Psoas muscle (tissue), 8 donors: ENCODE data around the gene HEYL. TPM values are rescaled to one million over a fixed set of nuclear protein-coding genes. Genes with fewer than 3 reads are reported as not detected.

Source experiments
- ATAC-seq, 4 donors: fragments of 200-7000 bp; cut with Tn5 transposase; one replicate each; pipeline ENCODE4 v1.9.1; 2020; ENCODE audit warnings: moderate library complexity in 3 of 4, mild to moderate bottlenecking in 2 of 4
- DNase-seq, 2 donors: peaks; one replicate each; pipeline ENCODE4 v3.0.0-alpha.2; 2020
- H3K27ac ChIP-seq: fragments of 200-600 bp; one replicate; pipeline ENCODE4 v1.8.0; 2022
- H3K27me3 ChIP-seq, 3 donors: fragments of 200-600 bp in 1 of 3; one replicate each; pipeline versions ENCODE4 v1.6.1 to v1.8.0; 2013 to 2022; ENCODE audit warnings: low read length in 2 of 3, mild to moderate bottlenecking in 2 of 3, moderate library complexity in 1 of 3; ENCODE audit not compliant: insufficient read depth in 3 of 3
- H3K36me3 ChIP-seq, 2 donors: fragments of 200-600 bp in 1 of 2; one replicate each; pipeline versions ENCODE4 v1.6.1 to v1.8.0; 2013 to 2022; ENCODE audit warnings: low read depth in 1 of 2, mild to moderate bottlenecking in 1 of 2, moderate library complexity in 1 of 2; ENCODE audit not compliant: insufficient read depth in 1 of 2
- H3K4me1 ChIP-seq: fragments of 200-600 bp; one replicate; pipeline ENCODE4 v1.8.0; 2022
- H3K4me3 ChIP-seq: fragments of 200-600 bp; one replicate; pipeline ENCODE4 v1.8.0; 2022; ENCODE audit warnings: mild to moderate bottlenecking
- H3K9me3 ChIP-seq: fragments of 200-600 bp; one replicate; pipeline ENCODE4 v1.8.0; 2022
- CTCF ChIP-seq: fragments of 200-600 bp; IDR thresholded peaks from one replicate; pipeline ENCODE4 v1.8.0; 2022; ENCODE audit warnings: antibody characterized with exemption
- WGBS, 3 donors: extraction: QIAGEN DNeasy Blood & Tissue Kit; methylation state at CpG; one replicate each; pipeline versions ENCODE4 v1.1.6 to v1.1.7; 2013; 5-methylcytosine and 5-hydroxymethylcytosine counted together
- intact Hi-C, 2 donors: fragments of 100-400 bp; cut with DNase I; formaldehyde crosslinking; loops; one replicate each; pipeline versions ENCODE4 v1.11.0 to v1.14.2; 2022
- polyA plus RNA-seq, 3 donors: library from polyadenylated mRNA; stranded (reverse); fragments of 200-250 nt; gene quantifications; one replicate each; pipeline ENCODE4 v1.2.3, GENCODE V29; 2013
- total RNA-seq, 4 donors: library from RNA; stranded (reverse); fragmentation: NEBNext Ultra II Directional in 2 of 4; extraction: Animal tissue kit (Norgen Biotek cat#: 25700) in 2 of 4; gene quantifications; one replicate each; pipeline versions ENCODE4 v1.2.1 to v1.2.4, GENCODE V29; 2021 to 2023
- donor health status: healthy with polysubstance abuse.
- donor health status: DM: no; HTN: no; CAD: no; lungs with moderate emphysema.
- donor health status: Bipolar disorder and iron deficiency.
- donor health status: healthy.
- donor health status: DM: yes; HTN: yes; CAD: no.
- donor health status: DM: no; HTN: no; CAD: no.
- donor health status: DM: no; HTN: no; CAD: no.
- donor health status: DM: yes; HTN: yes; CAD: no.

HEYL gene
- total and polyA plus RNA-seq, 7 donors: 2.1 to 10.0 (median 5.8) TPM

- H3K27me3 ChIP-seq: peaks cover 0 to 7% (median 0%) of the 10 kb centered on the region in 3 donors
- H3K9me3 ChIP-seq: no peaks in the 10 kb centered on the region
- ATAC-seq (no peak), DNase-seq (no peak)
- intact Hi-C loops: no loop called here
- no peaks in the 10 kb centered on the region for H3K4me1 ChIP-seq
- H3K27ac ChIP-seq: no peak overlapping the region
- WGBS, 3 donors: 79 to 85% (median 84%) methylated on average over 6 of the region's 6 CpGs
- no peak for TF ChIP-seq CTCF
- H3K4me3 ChIP-seq: no peak overlapping the region
- H3K36me3 ChIP-seq: no peaks in the 10 kb centered on the region
Measured at GRCh38 chr1:39596163-39596562, 43.3 kb downstream of the HEYL start.

GRCh38 chr1:39593386-39593785 lies 46.1 kb downstream of the HEYL start:
- Histone ChIP-seq H3K27ac (no peak overlapping the region), H3K4me1 (no peaks in the 10 kb centered on the region), H3K4me3 (no peak overlapping the region), H3K36me3 (no peaks in the 10 kb centered on the region), H3K27me3 (no peaks in the 10 kb centered on the region), H3K9me3 (no peaks in the 10 kb centered on the region)
- no peak for TF ChIP-seq CTCF
- no peak for DNase-seq
- intact Hi-C loops: no loop called here
- WGBS, 3 donors: 94 to 100% (median 98%) methylated on average over 4 of the region's 4 CpGs
- ATAC-seq: no peak

GRCh38 chr1:39592069-39592468 lies 47.4 kb downstream of the HEYL start:
- no peak overlapping the region for H3K27ac ChIP-seq
- H3K4me1 ChIP-seq: no peaks in the 10 kb centered on the region
- DNase-seq: no peak
- no peaks in the 10 kb centered on the region for H3K27me3 ChIP-seq
- WGBS, 3 donors: 88 to 96% (median 89%) methylated on average over 4 of the region's 4 CpGs
- no peaks in the 10 kb centered on the region for H3K36me3 ChIP-seq
- ATAC-seq: no peak
- H3K4me3 ChIP-seq: no peak overlapping the region
- no peaks in the 10 kb centered on the region for H3K9me3 ChIP-seq
- TF ChIP-seq CTCF: no peak
- intact Hi-C loops: no loop called here

GRCh38 chr1:39590546-39590945 lies 48.9 kb downstream of the HEYL start:
- intact Hi-C loops: no loop called here
- Histone ChIP-seq H3K36me3 (no peaks in the 10 kb centered on the region), H3K4me3 (no peak overlapping the region), H3K9me3 (no peaks in the 10 kb centered on the region), H3K4me1 (no peaks in the 10 kb centered on the region), H3K27ac (no peak overlapping the region), H3K27me3 (no peaks in the 10 kb centered on the region)
- DNase-seq (no peak), ATAC-seq (no peak)
- TF ChIP-seq CTCF: no peak
- 83 to 89% (median 87%) methylated on average over 7 of the region's 7 CpGs for WGBS, 3 donors

GRCh38 chr1:39585933-39586332 lies 53.5 kb downstream of the HEYL start:
- DNase-seq: no peak
- no peak for ATAC-seq
- no peak for TF ChIP-seq CTCF
- Histone ChIP-seq H3K4me3 (no peak overlapping the region), H3K4me1 (no peaks in the 10 kb centered on the region), H3K27me3 (no peaks in the 10 kb centered on the region), H3K9me3 (no peaks in the 10 kb centered on the region), H3K36me3 (no peaks in the 10 kb centered on the region), H3K27ac (no peak overlapping the region)
- 96 to 98% (median 97%) methylated on average over 7 of the region's 7 CpGs for WGBS, 3 donors
- intact Hi-C loops: no loop called here
